K562 (cell line): Measurements from ENCODE around the gene BCO1. TPM values are rescaled to one million over a fixed set of nuclear protein-coding genes. Genes with fewer than 3 reads are reported as not detected.

Experiments used
- ATAC-seq: fragments of 200-7000 bp; cut with Tn5 transposase; 3 replicates; pipeline ENCODE4 v1.9.1; 2020; ENCODE audit warnings: moderate library complexity
- BruUV-seq: library from RNA; stranded (reverse); fragments of 400-500 nt; replicated peaks from 2 replicates; lab custom pipeline; 2021; lab: Mats Ljungman, UMichigan
- CTCF ChIA-PET: fragments of 300-600 bp; formaldehyde crosslinking; extraction: SDS; loops from one replicate; lab custom pipeline; 2021; ENCODE audit warnings: low intra/inter-chr PET ratio; lab: Yijun Ruan, JAX
- POLR2A ChIA-PET: fragments of 300-600, 350-650 bp; sonication (Branson Sonifier 250); formaldehyde crosslinking; extraction: SDS; loops from one replicate; lab custom pipeline; 2021; ENCODE audit warnings: antibody characterized with exemption, inconsistent platforms; lab: Yijun Ruan, JAX
- DNase-seq, 4 experiments: peaks; one replicate each; pipeline versions ENCODE4 v3.0.0 to v3.0.0-alpha.2; 2011 to 2018; ENCODE audit warnings: low spot score in 3 of 4, mixed read lengths in 3 of 4; ENCODE audit errors: extremely low read depth in 1 of 4
- FAIRE-seq: peaks from 2 replicates; lab custom pipeline; 2011; peaks lifted over from hg19 to GRCh38; lab: Jason Lieb, UNC
- H2AFZ ChIP-seq: 2 replicates; pipeline ENCODE4 v1.6.0; 2011; ENCODE audit warnings: low read depth, low read length, control low read depth, inconsistent platforms
- H3K27ac ChIP-seq: fragments of 200-600 bp; 3 replicates; pipeline ENCODE4 v1.8.0; 2011; ENCODE audit warnings: low read depth, mild to moderate bottlenecking, control low read depth, inconsistent platforms, low read length, moderate library complexity, mixed read lengths; ENCODE audit errors: extremely low read depth
- H3K27me3 ChIP-seq, 2 experiments: fragments of 300-600 bp in 1 of 2; 2 replicates in 1 of 2; 3 replicates in 1 of 2; pipeline versions ENCODE4 v1.6.0 to v1.8.0; 2011; ENCODE audit warnings: inconsistent platforms in 2 of 2, low read length in 2 of 2, mild to moderate bottlenecking in 1 of 2, mixed read lengths in 1 of 2, moderate library complexity in 1 of 2; ENCODE audit not compliant: control insufficient read depth in 2 of 2, insufficient read depth in 2 of 2
- H3K36me3 ChIP-seq: fragments of 300-600 bp; 3 replicates; pipeline ENCODE4 v1.8.0; 2011; ENCODE audit warnings: mild to moderate bottlenecking, low read length, inconsistent platforms; ENCODE audit not compliant: control insufficient read depth, insufficient read depth
- H3K4me1 ChIP-seq, 2 experiments: fragments of 200-600 bp in 1 of 2; replicated peaks in 1 of 2; 2 replicates in 1 of 2; 3 replicates in 1 of 2; pipeline versions ENCODE4 v1.5.1 to v1.8.0; 2011; ENCODE audit warnings: inconsistent platforms in 2 of 2, low read length in 2 of 2, mild to moderate bottlenecking in 1 of 2, mixed read lengths in 1 of 2, moderate library complexity in 1 of 2; ENCODE audit not compliant: control insufficient read depth in 2 of 2, insufficient read depth in 2 of 2
- H3K4me2 ChIP-seq: 2 replicates; pipeline ENCODE4 v1.6.1; 2011; ENCODE audit warnings: low read length, control low read depth, inconsistent platforms, mixed read lengths; ENCODE audit not compliant: insufficient read depth
- H3K4me3 ChIP-seq: fragments of 200-600 bp; sonication (generic), shearing (Covaris generic); 2 replicates; pipeline ENCODE4 v1.5.1; 2016; ENCODE audit warnings: control low read depth, inconsistent platforms
- H3K79me2 ChIP-seq: fragments of 200-600 bp; 3 replicates; pipeline ENCODE4 v1.8.0; 2011; ENCODE audit warnings: low read length, inconsistent platforms; ENCODE audit not compliant: control insufficient read depth, insufficient read depth
- H3K9ac ChIP-seq, 2 experiments: 2 replicates each; pipeline versions ENCODE4 v1.6.0 to v1.6.1; 2011; ENCODE audit warnings: low read depth in 2 of 2, low read length in 2 of 2, control low read depth in 1 of 2, inconsistent platforms in 1 of 2, mild to moderate bottlenecking in 1 of 2, mixed read lengths in 1 of 2; ENCODE audit not compliant: insufficient read depth in 1 of 2
- H3K9me1 ChIP-seq: one replicate; pipeline ENCODE4 v1.6.0; 2011; ENCODE audit warnings: inconsistent platforms, mild to moderate bottlenecking, low read length, moderate library complexity; ENCODE audit not compliant: control insufficient read depth, insufficient read depth
- H3K9me3 ChIP-seq: replicated peaks from 2 replicates; pipeline ENCODE4 v1.5.1; 2011; ENCODE audit warnings: low read depth, low read length, inconsistent platforms; ENCODE audit not compliant: control insufficient read depth, insufficient read depth
- H4K20me1 ChIP-seq: replicated peaks from 2 replicates; pipeline ENCODE4 v1.6.1; 2011; ENCODE audit warnings: low read length, inconsistent platforms, mixed read lengths; ENCODE audit not compliant: control insufficient read depth, insufficient read depth
- ATF3 ChIP-seq, 2 experiments: fragments of 450-650 bp in 1 of 2; sonication (generic) in 1 of 2; formaldehyde crosslinking in 1 of 2; IDR thresholded peaks in 1 of 2; conservative IDR thresholded peaks in 1 of 2; 2 replicates each; pipeline versions ENCODE4 v1.6.1 to v1.8.1; 2016 to 2023; ENCODE audit warnings: mild to moderate bottlenecking in 2 of 2, moderate library complexity in 2 of 2, inconsistent platforms in 1 of 2, missing genetic modification reagents in 1 of 2
- CEBPB ChIP-seq: fragments of 450-650 bp; IDR thresholded peaks from 2 replicates; pipeline ENCODE4 v1.6.1; 2016; ENCODE audit warnings: missing genetic modification characterization, missing compliant biosample characterization
- CTCFL ChIP-seq: IDR thresholded peaks from 2 replicates; pipeline ENCODE4 v1.6.1; 2011; ENCODE audit warnings: borderline replicate concordance, low read depth, mild to moderate bottlenecking, moderate library complexity, low read length; ENCODE audit not compliant: insufficient read depth, poor library complexity, severe bottlenecking
- EP400 ChIP-seq: fragments of 450-650 bp; IDR thresholded peaks from 2 replicates; pipeline ENCODE4 v1.6.1; 2017; ENCODE audit warnings: antibody characterized with exemption, mild to moderate bottlenecking, moderate library complexity
- HMBOX1 ChIP-seq: sonication (generic); IDR thresholded peaks from 2 replicates; pipeline ENCODE4 v1.6.1; 2016
- TRIM24 ChIP-seq, 2 experiments: fragments of 450-650 bp; IDR thresholded peaks; 2 replicates each; pipeline ENCODE4 v1.6.1; 2016
- ZNF175 ChIP-seq: fragments of 200-800 bp; sonication (Bioruptor generic); IDR thresholded peaks from 2 replicates; pipeline ENCODE4 v1.6.1; 2016; ENCODE audit warnings: low read depth, mild to moderate bottlenecking, missing genetic modification characterization, missing compliant biosample characterization
- ZNF197 ChIP-seq: fragments of 200-800 bp; sonication (Bioruptor generic); IDR thresholded peaks from 2 replicates; pipeline ENCODE4 v1.6.1; 2016; ENCODE audit warnings: low read depth, missing genetic modification characterization, missing compliant biosample characterization
- ZNF518B ChIP-seq: fragments of 250-450 bp; sonication (Bioruptor Pico); IDR thresholded peaks from 2 replicates; pipeline ENCODE4 v1.5.0; 2021; ENCODE audit warnings: mild to moderate bottlenecking, moderate library complexity
- ZNF584 ChIP-seq: fragments of 200-800 bp; sonication (Bioruptor generic); IDR thresholded peaks from 2 replicates; pipeline ENCODE4 v1.6.1; 2016; ENCODE audit warnings: low read depth, mild to moderate bottlenecking, missing genetic modification characterization, missing compliant biosample characterization
- ZSCAN32 ChIP-seq: fragments of 450-650 bp; formaldehyde crosslinking; IDR thresholded peaks from 2 replicates; pipeline ENCODE4 v1.4.0; 2020; ENCODE audit warnings: mild to moderate bottlenecking, moderate library complexity
- WGBS: fragments of 100-300 bp; shearing (Covaris generic); methylation state at CpG from one replicate; pipeline ENCODE4 v1.1.6; 2016; ENCODE audit warnings: low coverage, mixed read lengths; ENCODE audit not compliant: insufficient coverage; ENCODE audit errors: missing lambda C conversion rate; 5-methylcytosine and 5-hydroxymethylcytosine counted together
- in situ Hi-C: fragments of 300-500 bp; cut with MboI; formaldehyde crosslinking; loops from 4 replicates; pipeline ENCODE4 v1.15.0; 2018; ENCODE audit warnings: inconsistent platforms, mixed read lengths
- intact Hi-C: fragments of 100-400 bp; cut with micrococcal nuclease; formaldehyde crosslinking; loops from 2 replicates; pipeline ENCODE4 v1.14.2; 2022
- polyA plus RNA-seq, 8 experiments: library from polyadenylated mRNA; depleted of rRNA in 4 of 8; stranded (reverse) in 5 of 8; unstranded in 3 of 8; fragments of >200 nt; fragmentation: Nextera tagmentation in 2 of 8; fragmentation: Illumina TruSeq in 1 of 8; extraction: Ambion mirVana in 2 of 8; extraction: Trizol in 1 of 8; gene quantifications; 2 replicates each; pipeline versions ENCODE4 v1.2.1 to v1.2.3, GENCODE V29; 2011 to 2014; ENCODE audit warnings: inconsistent platforms in 1 of 8, missing spikeins in 1 of 8
- total RNA-seq, 7 experiments: library from RNA; depleted of rRNA in 6 of 7; stranded (reverse); fragments of >200 nt in 6 of 7; fragmentation: Illumina TruSeq in 2 of 7; extraction: Trizol in 2 of 7; gene quantifications; 2 replicates each; pipeline versions ENCODE4 v1.2.1 to v1.2.3, GENCODE V29; 2011 to 2021; ENCODE audit warnings: low replicate concordance in 1 of 7
- TF ChIP-seq, protein P1 (sequence below): sonication (generic); formaldehyde crosslinking; IDR thresholded peaks from 2 replicates; pipeline ENCODE4 v1.8.1; 2023; ENCODE audit warnings: mild to moderate bottlenecking, missing genetic modification reagents, moderate library complexity

Gene BCO1
- total and polyA plus RNA-seq, 9 of the 15 experiments (the other 6 are each of a cell fraction or from before 2014, with no cell fraction given): not detected

- Histone ChIP-seq H3K79me2 (peaks cover 80% of the 10 kb centered on the region), H3K9me1 (no peaks in the 10 kb centered on the region), H3K27me3 (no peaks in the 10 kb centered on the region), H3K27ac (no peak overlapping the region), H2AFZ (no peak overlapping the region), H3K9ac (no peak overlapping the region), H3K4me3 (no peak overlapping the region), H3K4me2 (no peak overlapping the region), H3K4me1 (peaks cover 2 to 11% of the 10 kb centered on the region in 2 experiments; a peak in 3 of 5 replicates), H3K9me3 (no peaks in the 10 kb centered on the region), H3K36me3 (peaks cover 12% of the 10 kb centered on the region), H4K20me1 (peaks cover 11% of the 10 kb centered on the region; the same call in 1 of the 2 replicates)
- intact Hi-C loops (no loop called here), in situ Hi-C loops (no loop called here)
- no TSS peak for BruUV-seq
- DNase-seq (no peak), ATAC-seq (no peak), FAIRE-seq (no peak)
- 63% methylated on average over 5 of the region's 5 CpGs for WGBS
- POLR2A ChIA-PET: interaction anchor here (0.6 kb wide), 1 partner anchor 453 kb away, joined by 3 read pairs; no protein-coding TSS in a partner anchor
- CTCF ChIA-PET: no interaction called here
- TF ChIP-seq ZNF175 (CRISPR knock-in tag): 0 out of 2 replicates have a peak, but pooled peaks have one; percentile 17
- peak in 1 of 2 experiments; percentile 14; a peak in 1 of 4 replicates for TF ChIP-seq TRIM24 (IDR thresholded peaks at IDR 0.05)
- peak; percentile 14; the same call in 1 of the 2 replicates for TF ChIP-seq EP400
- no peak for TF ChIP-seq ZNF584 (CRISPR knock-in tag)
- no peak for TF ChIP-seq CTCFL
- TF ChIP-seq, protein P1, sequence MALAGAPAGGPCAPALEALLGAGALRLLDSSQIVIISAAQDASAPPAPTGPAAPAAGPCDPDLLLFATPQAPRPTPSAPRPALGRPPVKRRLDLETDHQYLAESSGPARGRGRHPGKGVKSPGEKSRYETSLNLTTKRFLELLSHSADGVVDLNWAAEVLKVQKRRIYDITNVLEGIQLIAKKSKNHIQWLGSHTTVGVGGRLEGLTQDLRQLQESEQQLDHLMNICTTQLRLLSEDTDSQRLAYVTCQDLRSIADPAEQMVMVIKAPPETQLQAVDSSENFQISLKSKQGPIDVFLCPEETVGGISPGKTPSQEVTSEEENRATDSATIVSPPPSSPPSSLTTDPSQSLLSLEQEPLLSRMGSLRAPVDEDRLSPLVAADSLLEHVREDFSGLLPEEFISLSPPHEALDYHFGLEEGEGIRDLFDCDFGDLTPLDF: no peak
- peak; percentile 91 for TF ChIP-seq ATF3 (IDR thresholded peaks at IDR 0.05)
- no peak for TF ChIP-seq ATF3 (CRISPR knock-in tag; conservative IDR thresholded peaks at IDR 0.05)
- TF ChIP-seq ZNF518B (CRISPR knock-in tag): no peak
- no peak for TF ChIP-seq ZNF197 (CRISPR knock-in tag)
- no peak for TF ChIP-seq HMBOX1
- TF ChIP-seq ZSCAN32 (CRISPR knock-in tag): peak; percentile 70; the same call in 1 of the 2 replicates
- TF ChIP-seq CEBPB: peak; percentile 57; the same call in 1 of the 2 replicates
Measured at GRCh38 chr16:81321536-81321935, 83.0 kb downstream of the BCO1 start.
